Stimulated activated CD4-positive, alpha-beta T cell treated with anti-CD3 and anti-CD28 coated beads, Interleukin-12 subunit alpha, Interleukin-12 subunit beta, amount 100 ng/mL, for 24 hours (primary cell): ENCODE measurements around the gene SIRT4.
"Not testable (repeated sequence)": the region's sequence is repeated elsewhere in the genome, so short reads cannot be mapped to it uniquely, and the experiment has no call there.

Source experiments
- DNase-seq, 2 experiments: peaks; one replicate each; pipeline ENCODE4 v3.0.0-alpha.2; 2020; ENCODE audit warnings: low read depth in 2 of 2

Gene SIRT4

GRCh38 chr12:120335447-120335846 lies 33.3 kb downstream of the SIRT4 start:
- peak in 1 of 2 experiments; percentile 41 for DNase-seq

- not testable (repeated sequence) for DNase-seq
Observed at GRCh38 chr12:120336392-120336791, 34.3 kb downstream of the SIRT4 start.

GRCh38 chr12:120337730-120338129 lies 35.6 kb downstream of the SIRT4 start:
- no peak for DNase-seq

GRCh38 chr12:120339256-120339655 lies 37.1 kb downstream of the SIRT4 start:
- DNase-seq = no peak

GRCh38 chr12:120342175-120343038 lies 40.3 kb downstream of the SIRT4 start:
- DNase-seq = no peak

- no peak for DNase-seq
Observed at GRCh38 chr12:120343039-120343537, 41.0 kb downstream of the SIRT4 start.

- no peak for DNase-seq
Observed at GRCh38 chr12:120343692-120344091, 41.6 kb downstream of the SIRT4 start.

GRCh38 chr12:120346031-120346430 lies 43.9 kb downstream of the SIRT4 start:
- DNase-seq = no peak

- no peak for DNase-seq
Observed at GRCh38 chr12:120346681-120347080, 44.6 kb downstream of the SIRT4 start.

GRCh38 chr12:120347766-120348165 lies 45.6 kb downstream of the SIRT4 start:
- DNase-seq = no peak

- no peak for DNase-seq
Observed at GRCh38 chr12:120350576-120351350, 48.6 kb downstream of the SIRT4 start.

- DNase-seq = no peak
Observed at GRCh38 chr12:120352117-120352516, 50.0 kb downstream of the SIRT4 start.

- no peak for DNase-seq
Observed at GRCh38 chr12:120353136-120353535, 51.0 kb downstream of the SIRT4 start.

GRCh38 chr12:120353556-120354317 lies 51.6 kb downstream of the SIRT4 start:
- DNase-seq = no peak

- DNase-seq = peak; percentile 60 to 78
Observed at GRCh38 chr12:120356567-120357030, 54.5 kb downstream of the SIRT4 start.

GRCh38 chr12:120357104-120357503 lies 55.0 kb downstream of the SIRT4 start:
- DNase-seq = no peak

- DNase-seq = no peak
Observed at GRCh38 chr12:120358412-120359100, 56.4 kb downstream of the SIRT4 start.

GRCh38 chr12:120359128-120359527 lies 57.0 kb downstream of the SIRT4 start:
- no peak for DNase-seq

- DNase-seq = no peak
Observed at GRCh38 chr12:120361506-120362208, 59.5 kb downstream of the SIRT4 start.
